ENCODE results near the gene TMEM198. TPM values are rescaled to one million over a fixed set of nuclear protein-coding genes. Genes with fewer than 3 reads are reported as not detected.

The TMEM198 gene
- total and polyA plus RNA-seq, 2 experiments from 2014 or later, result 8.0 to 10.4 TPM

- no peaks in the 10 kb centered on the region for H3K36me3 ChIP-seq (replicated peaks; ENCODE audit: insufficient read depth, low read depth)
- no peaks in the 10 kb centered on the region for H3K9me3 ChIP-seq (ENCODE audit: low read depth)
- peaks cover 12% of the 10 kb centered on the region for H4K20me1 ChIP-seq (ENCODE audit: insufficient read depth, poor library complexity, severe bottlenecking)
- H2AFZ ChIP-seq, result peak overlapping the region; percentile 16
- no peaks in the 10 kb centered on the region for H3K27me3 ChIP-seq
- WGBS (ENCODE audit: low lambda C conversion rate, missing lambda C conversion rate), result 54% methylated on average over 9 of the region's 9 CpGs
- H3K4me2 ChIP-seq, result peak overlapping the region; percentile 89
- peaks cover 12% of the 10 kb centered on the region for H3K4me1 ChIP-seq (ENCODE audit: insufficient read depth)
- peak overlapping the region; percentile 51 for H3K4me3 ChIP-seq
- H3K79me2 ChIP-seq, result peaks cover 16% of the 10 kb centered on the region
- DNase-seq (ENCODE audit: low spot score), result no peak
- peak overlapping the region; percentile 77 for H3K27ac ChIP-seq
- no peak for TF ChIP-seq EZH2phosphoT487 (IDR thresholded peaks at IDR 0.05; ENCODE audit: low read depth, severe bottlenecking, unreplicated experiment)
- H3K9me2 ChIP-seq (replicated peaks; ENCODE audit: insufficient read depth), result no peaks in the 10 kb centered on the region
Observed at GRCh38 chr2:219544567-219544966, 739 bp downstream of the TMEM198 start.

DNA sequence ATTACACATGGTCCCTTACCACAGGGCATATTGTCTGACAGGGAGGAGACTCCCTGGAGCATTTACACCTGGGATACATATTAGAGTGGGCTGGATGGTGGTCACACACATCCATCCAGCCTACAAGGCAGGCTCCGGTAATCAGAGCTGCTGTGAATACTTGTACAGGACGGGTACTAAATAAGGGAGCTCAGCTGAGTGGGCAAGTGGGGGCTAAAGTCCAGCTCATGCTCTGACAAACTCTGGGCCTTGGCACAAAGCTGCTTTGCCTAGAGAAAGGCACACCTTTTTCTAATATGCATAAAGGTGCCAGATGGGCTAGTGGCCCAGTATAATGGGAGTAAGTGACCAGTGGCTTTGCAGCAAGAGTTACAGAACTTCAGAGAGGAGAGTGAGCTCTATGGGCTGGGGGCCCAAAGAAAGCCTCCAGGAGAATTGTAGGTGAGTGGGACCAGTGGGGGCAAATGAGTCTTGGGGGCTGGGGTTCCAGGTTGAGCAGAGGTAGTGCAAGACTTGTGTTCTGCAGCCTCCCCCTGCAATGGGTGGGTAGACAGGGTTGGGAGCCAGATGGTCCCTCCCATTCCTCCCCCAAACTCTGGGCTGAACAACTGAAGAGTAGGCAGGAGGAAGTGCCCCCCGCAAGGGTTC lies 1.6 kb downstream of the TMEM198 start:
- 85% methylated on average over 3 of the region's 3 CpGs for WGBS (ENCODE audit: low lambda C conversion rate, missing lambda C conversion rate)
- Histone ChIP-seq H3K79me2 (peaks cover 16% of the 10 kb centered on the region), H4K20me1 (ENCODE audit: insufficient read depth, poor library complexity, severe bottlenecking) (peaks cover 12% of the 10 kb centered on the region), H3K4me1 (ENCODE audit: insufficient read depth) (peaks cover 12% of the 10 kb centered on the region), H3K4me3 (no peak overlapping the region), H3K36me3 (replicated peaks; ENCODE audit: insufficient read depth, low read depth) (no peaks in the 10 kb centered on the region), H3K9me2 (replicated peaks; ENCODE audit: insufficient read depth) (no peaks in the 10 kb centered on the region), H2AFZ (no peak overlapping the region), H3K9me3 (ENCODE audit: low read depth) (no peaks in the 10 kb centered on the region), H3K27me3 (no peaks in the 10 kb centered on the region), H3K27ac (no peak overlapping the region), H3K4me2 (no peak overlapping the region)
- no peak for TF ChIP-seq EZH2phosphoT487 (IDR thresholded peaks at IDR 0.05; ENCODE audit: low read depth, severe bottlenecking, unreplicated experiment)
- no peak for TF ChIP-seq CTCF (IDR thresholded peaks at IDR 0.05; ENCODE audit: poor library complexity)
- TF ChIP-seq EZH2 (IDR thresholded peaks at IDR 0.05; ENCODE audit: borderline replicate concordance), result no peak
- DNase-seq (ENCODE audit: low spot score), result no peak

- Histone ChIP-seq H3K36me3 (replicated peaks; ENCODE audit: insufficient read depth, low read depth) (no peaks in the 10 kb centered on the region), H3K27ac (no peak overlapping the region)
Observed at GRCh38 chr2:219545943-219546352, 2.1 kb downstream of the TMEM198 start.

More at GRCh38 chr2:219545943-219546352, 2.1 kb downstream of the TMEM198 start:
- Histone ChIP-seq H3K79me2 (peaks cover 14% of the 10 kb centered on the region), H3K4me1 (ENCODE audit: insufficient read depth) (peaks cover 12% of the 10 kb centered on the region), H3K4me3 (no peak overlapping the region), H4K20me1 (ENCODE audit: insufficient read depth, poor library complexity, severe bottlenecking) (peaks cover 11% of the 10 kb centered on the region), H2AFZ (no peak overlapping the region), H3K9me3 (ENCODE audit: low read depth) (no peaks in the 10 kb centered on the region), H3K9me2 (replicated peaks; ENCODE audit: insufficient read depth) (no peaks in the 10 kb centered on the region), H3K4me2 (no peak overlapping the region), H3K27me3 (peaks cover 4% of the 10 kb centered on the region)
- no peak for TF ChIP-seq CTCF (IDR thresholded peaks at IDR 0.05; ENCODE audit: poor library complexity)
- TF ChIP-seq EZH2 (IDR thresholded peaks at IDR 0.05; ENCODE audit: borderline replicate concordance), result no peak
- WGBS (ENCODE audit: low lambda C conversion rate, missing lambda C conversion rate), result 76% methylated on average over 4 of the region's 4 CpGs
- peak; percentile 50 for DNase-seq (ENCODE audit: low spot score)
